Fibroblast of pulmonary artery (primary cell): ENCODE data around the gene COQ2.
"Not testable (repeated sequence)": the region's sequence is repeated elsewhere in the genome, so short reads cannot be mapped to it uniquely, and the experiment has no call there.

Experiments used
- DNase-seq: peaks from one replicate; pipeline ENCODE4 v3.0.0-alpha.2; 2010; ENCODE audit warnings: low read depth
- H3K4me3 ChIP-seq: replicated peaks from 2 replicates; pipeline ENCODE4 v1.5.1; 2011; ENCODE audit warnings: low read depth, mild to moderate bottlenecking, control low read depth, low read length, moderate library complexity
- TF ChIP-seq, protein P1 (sequence below): IDR thresholded peaks from 2 replicates; pipeline ENCODE4 v1.5.1; 2011; ENCODE audit warnings: mild to moderate bottlenecking, control low read depth, low read length, inconsistent platforms; ENCODE audit errors: missing control alignments

The COQ2 gene

DNA sequence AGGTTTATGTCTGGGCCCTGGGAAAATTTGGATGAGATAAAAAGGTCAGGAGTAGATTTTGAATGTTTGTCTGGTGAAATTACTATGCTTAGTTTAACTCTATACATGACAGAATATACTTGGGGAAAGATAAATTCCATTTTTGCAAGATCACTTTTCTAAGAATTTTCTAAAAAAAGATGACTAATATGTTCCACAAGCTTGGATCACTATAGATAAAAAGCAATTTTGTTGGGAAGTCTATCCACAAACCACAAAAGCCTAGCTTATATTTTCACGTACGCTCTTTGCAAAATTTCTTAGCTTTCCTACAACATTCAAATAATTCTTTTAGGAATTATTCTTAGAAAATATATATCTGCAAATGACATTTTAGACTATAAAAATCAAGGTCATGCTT, 20.6 kb upstream of the COQ2 start:
- no peak overlapping the region for H3K4me3 ChIP-seq
- no peak for DNase-seq
- TF ChIP-seq, protein P1, sequence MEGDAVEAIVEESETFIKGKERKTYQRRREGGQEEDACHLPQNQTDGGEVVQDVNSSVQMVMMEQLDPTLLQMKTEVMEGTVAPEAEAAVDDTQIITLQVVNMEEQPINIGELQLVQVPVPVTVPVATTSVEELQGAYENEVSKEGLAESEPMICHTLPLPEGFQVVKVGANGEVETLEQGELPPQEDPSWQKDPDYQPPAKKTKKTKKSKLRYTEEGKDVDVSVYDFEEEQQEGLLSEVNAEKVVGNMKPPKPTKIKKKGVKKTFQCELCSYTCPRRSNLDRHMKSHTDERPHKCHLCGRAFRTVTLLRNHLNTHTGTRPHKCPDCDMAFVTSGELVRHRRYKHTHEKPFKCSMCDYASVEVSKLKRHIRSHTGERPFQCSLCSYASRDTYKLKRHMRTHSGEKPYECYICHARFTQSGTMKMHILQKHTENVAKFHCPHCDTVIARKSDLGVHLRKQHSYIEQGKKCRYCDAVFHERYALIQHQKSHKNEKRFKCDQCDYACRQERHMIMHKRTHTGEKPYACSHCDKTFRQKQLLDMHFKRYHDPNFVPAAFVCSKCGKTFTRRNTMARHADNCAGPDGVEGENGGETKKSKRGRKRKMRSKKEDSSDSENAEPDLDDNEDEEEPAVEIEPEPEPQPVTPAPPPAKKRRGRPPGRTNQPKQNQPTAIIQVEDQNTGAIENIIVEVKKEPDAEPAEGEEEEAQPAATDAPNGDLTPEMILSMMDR: no peak

DNA sequence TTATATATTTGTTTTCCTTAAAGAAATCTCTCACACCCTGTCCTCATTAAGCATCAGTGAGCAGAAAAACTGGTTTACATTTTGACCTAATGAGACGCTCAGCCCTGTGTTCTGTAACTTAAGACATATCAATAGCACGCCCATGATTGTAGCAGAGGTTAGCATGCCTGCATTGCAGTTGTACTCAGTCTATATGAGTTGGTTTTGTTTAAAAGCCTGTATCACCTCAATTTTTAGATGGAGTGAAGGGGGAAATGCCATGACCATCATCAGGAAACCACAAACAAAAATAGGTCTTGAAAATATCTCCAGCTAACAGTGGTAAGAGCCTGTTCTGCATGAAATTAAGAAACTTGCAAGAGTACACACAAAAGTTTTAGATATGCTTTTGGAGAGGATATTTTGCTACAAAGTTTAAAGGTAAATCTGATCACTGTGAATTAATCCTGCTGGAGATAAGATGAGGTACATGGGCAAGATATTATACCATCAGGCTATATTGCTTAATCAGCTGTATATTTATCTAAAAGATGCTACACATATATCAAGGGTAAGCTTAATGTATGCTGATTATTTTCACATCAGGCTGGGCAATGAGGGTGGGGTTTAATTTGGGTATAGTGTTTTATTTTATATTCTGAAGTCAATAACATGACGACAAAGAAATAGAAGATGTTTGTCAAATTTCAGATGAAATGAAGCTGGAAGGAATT, 13.1 kb upstream of the COQ2 start:
- TF ChIP-seq, protein P1: no peak
- no peak for DNase-seq
- no peak overlapping the region for H3K4me3 ChIP-seq

DNA sequence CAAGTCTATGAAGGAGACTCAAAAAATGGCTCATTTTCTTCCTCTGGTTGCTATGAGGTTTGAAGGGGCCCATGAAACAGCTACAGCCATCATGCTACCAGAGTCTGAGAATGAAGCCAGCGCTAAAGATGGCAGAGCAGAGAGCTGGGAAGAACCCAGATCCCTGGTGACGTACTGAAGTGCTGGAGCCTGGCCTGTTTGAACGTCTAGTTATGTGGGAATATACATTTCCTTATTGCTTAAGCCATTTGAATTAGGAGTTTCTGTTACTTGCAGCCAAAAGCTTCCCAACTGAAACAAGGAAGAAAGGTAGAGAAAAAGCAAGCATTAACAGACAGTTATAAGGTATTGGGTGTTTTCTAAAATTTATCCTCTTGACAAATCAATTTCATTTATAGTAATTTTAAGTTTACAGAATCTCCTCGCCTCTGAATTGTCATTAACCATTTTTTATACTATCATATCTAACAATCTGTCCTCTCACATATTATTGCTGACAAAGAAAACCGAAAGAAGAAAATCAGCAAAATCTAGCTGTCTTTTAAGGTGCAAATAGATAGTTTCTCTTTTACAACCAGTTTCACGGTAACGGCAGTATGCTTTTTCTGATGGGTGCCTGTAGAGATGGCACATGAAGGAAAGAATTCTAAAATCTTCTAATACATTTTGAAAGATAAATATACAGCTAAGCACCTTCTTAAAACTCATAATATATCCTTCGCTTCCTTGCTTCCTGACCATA, 8.9 kb upstream of the COQ2 start:
- H3K4me3 ChIP-seq: no peak overlapping the region
- TF ChIP-seq, protein P1: no peak
- DNase-seq: no peak

DNA sequence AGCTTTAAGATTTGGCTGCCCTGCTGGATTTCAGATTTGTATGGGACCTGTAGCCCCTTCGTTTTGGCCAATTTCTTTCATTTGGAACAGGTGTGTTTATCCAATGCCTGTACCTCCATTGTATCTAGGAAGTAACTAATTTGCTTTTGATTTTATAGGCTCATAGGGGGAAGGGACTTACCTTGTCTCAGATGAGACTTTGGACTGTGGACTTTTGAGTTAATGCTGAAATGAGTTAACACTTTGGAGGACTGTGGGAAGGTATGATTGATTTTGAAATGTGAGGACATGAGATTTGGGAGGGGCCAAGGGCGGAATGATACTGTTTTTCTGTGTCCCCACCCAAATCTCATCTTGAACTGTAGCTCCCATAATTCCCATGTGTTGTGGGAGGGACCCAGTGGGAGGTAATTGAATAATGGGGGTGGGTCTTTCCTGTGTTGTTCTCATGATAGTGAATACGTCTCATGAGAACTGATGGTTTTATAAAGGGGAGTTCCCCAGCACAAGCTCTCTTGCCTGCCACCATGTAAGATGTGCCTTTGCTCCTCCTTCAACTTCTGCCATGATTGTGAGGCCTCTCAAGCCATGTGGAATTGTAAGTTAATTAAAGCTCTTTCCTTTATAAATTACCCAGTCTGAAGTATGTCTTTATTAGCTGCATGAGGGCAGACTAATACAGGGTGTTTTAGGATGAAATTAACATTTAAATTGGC, 5.6 kb upstream of the COQ2 start:
- H3K4me3 ChIP-seq, DNase-seq: not testable (repeated sequence)

DNA sequence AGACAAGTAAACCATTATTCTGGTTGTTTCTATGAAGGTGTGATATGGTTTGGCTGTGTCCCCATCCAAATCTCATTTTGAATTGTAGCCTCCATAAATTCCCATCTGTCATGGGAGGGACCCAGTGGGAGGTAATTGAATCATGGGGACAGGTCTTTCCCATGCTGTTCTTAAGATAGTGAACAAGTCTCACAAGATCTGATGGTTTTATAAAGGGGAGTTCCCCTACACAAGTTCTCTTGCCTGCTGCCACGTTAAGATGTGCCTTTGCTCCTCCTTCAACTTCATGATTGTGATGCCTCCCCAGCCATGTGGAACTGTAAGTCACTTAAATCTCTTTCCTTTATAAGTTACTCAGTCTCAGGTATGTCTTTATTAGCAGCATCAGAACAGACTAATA, 3.8 kb upstream of the COQ2 start:
- not testable (repeated sequence) for H3K4me3 ChIP-seq, DNase-seq

DNA sequence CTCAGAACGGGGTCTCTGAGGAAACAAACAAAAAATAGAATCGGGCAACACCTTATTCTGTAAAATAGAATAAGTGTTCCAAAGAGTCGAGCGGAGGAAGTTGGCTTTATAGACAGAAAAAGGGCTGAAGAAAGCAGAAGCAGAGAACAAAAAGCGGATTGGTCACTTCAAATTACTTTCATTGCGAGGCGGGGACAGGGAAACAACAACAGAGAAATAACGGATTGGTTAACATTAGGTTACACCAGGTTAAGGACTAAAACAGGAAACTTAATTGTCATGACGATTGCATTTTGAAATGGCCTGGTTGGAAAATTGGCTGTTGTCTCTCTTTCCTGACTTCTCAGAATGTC, 433 bp upstream of the COQ2 start:
- DNase-seq: peak; percentile 73
- TF ChIP-seq, protein P1: no peak
- H3K4me3 ChIP-seq: peak overlapping the region; percentile 74

DNA sequence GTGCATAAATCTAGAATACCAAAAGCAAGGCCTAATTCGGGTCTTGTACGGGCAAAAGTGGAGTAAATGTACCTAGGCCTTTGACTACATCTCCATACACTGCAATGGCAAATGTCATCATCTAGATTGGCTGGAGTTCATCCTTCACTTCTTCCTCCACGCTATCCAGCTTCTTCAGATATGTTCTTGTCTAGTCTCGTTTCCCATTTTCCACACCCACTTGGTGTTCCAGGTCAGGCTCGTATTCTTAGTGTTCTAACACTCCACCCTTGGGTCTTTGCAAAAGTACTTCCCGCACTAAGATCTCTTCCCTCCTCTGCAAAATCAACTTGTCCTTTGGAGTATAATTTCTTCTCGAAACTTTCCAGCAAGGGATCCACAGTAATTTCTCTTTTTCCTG, 1.4 kb downstream of the COQ2 start:
- TF ChIP-seq, protein P1: no peak
- no peak for DNase-seq
- no peak overlapping the region for H3K4me3 ChIP-seq
